ENCODE measurements around the gene ARAF.

GRCh38 chrX:47595716-47596251, 34.8 kb downstream of the ARAF start:
- TF ChIP-seq RAD21 (conservative IDR thresholded peaks at IDR 0.05) (no peak), CTCF (IDR thresholded peaks at IDR 0.05; ENCODE audit: poor library complexity, severe bottlenecking) (no peak), MXI1 (conservative IDR thresholded peaks at IDR 0.05; ENCODE audit: poor library complexity, severe bottlenecking) (no peak), REST (IDR thresholded peaks at IDR 0.05; ENCODE audit: borderline replicate concordance) (no peak), POLR2AphosphoS5 (IDR thresholded peaks at IDR 0.05) (no peak), EZH2 (IDR thresholded peaks at IDR 0.05; ENCODE audit: borderline replicate concordance, insufficient read depth, low read length, poor library complexity, severe bottlenecking) (no peak), EP300 (conservative IDR thresholded peaks at IDR 0.05; ENCODE audit: poor library complexity, severe bottlenecking) (no peak), TAF1 (IDR thresholded peaks at IDR 0.05; ENCODE audit: low read depth) (no peak), SMC3 (conservative IDR thresholded peaks at IDR 0.05; ENCODE audit: poor library complexity) (no peak)

Data from neural cell (in vitro differentiated cells).